ENCODE data around the gene MYO5A. TPM values are rescaled to one million over a fixed set of nuclear protein-coding genes. Genes with fewer than 3 reads are reported as not detected.

The MYO5A gene
- total RNA-seq, 2 donors from 2014 or later: 2.6 to 6.0 TPM

DNA sequence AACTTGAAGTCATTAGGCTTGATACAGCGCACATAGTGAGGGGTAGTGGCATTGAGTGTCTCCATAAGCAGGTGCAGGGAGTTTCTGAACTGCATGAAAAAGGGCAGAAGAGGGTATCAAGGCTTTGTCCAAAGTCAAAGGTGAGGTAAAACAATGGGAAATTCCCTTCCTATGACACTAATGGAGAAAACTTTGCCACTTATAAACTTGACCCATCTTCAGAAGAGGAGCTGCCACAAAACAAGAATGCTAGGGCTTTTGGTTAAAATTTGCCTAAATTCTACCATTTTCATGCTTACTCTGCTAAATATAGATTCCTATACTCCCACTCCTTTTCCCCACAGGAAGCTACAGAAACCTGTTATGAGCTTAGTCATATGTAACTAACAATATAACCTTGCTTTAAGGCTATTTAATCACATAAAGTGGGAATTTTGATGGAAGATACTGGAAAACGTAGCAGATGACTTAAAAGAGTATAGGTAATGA, 145.5 kb downstream of the MYO5A start:
- no peak for TF ChIP-seq CTCF (IDR thresholded peaks at IDR 0.05)
- Histone ChIP-seq H3K9me3 (no peaks in the 10 kb centered on the region), H3K9ac (ENCODE audit: low read depth in 2 of 2, low read length in 2 of 2) (no peak overlapping the region), H3K36me3 (no peaks in the 10 kb centered on the region), H3K4me1 (no peaks in the 10 kb centered on the region), H3K27me3 (no peaks in the 10 kb centered on the region), H3K27ac (no peak overlapping the region), H3K4me3 (no peak overlapping the region)
- no peak for DNase-seq
- intact Hi-C loops (cut with DNase I): no loop called here

DNA sequence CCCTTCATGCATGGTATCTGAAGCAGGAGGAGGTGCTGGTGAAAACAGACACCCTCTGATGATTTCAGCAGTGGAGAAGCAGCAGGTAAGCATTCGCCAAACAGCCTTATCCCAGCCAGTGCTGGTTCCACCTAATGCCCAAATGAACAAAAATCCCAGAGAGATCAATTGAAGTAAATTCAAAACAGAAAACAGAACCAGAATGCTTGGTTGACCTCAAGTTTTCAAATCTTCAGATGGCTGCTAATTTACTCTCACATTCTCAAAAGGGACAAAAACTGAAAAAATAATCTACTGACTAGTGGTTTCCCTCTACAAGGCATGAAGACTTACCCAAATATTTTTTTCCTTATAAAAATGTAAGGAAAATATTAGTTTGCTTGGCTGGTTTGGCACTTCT, 146.0 kb downstream of the MYO5A start:
- Histone ChIP-seq H3K36me3 (no peaks in the 10 kb centered on the region), H3K4me1 (no peaks in the 10 kb centered on the region), H3K9me3 (no peaks in the 10 kb centered on the region), H3K27me3 (no peaks in the 10 kb centered on the region), H3K27ac (no peak overlapping the region), H3K9ac (ENCODE audit: low read depth in 2 of 2, low read length in 2 of 2) (no peak overlapping the region), H3K4me3 (no peak overlapping the region)
- intact Hi-C loops (cut with DNase I): no loop called here
- TF ChIP-seq CTCF (IDR thresholded peaks at IDR 0.05): no peak
- no peak for DNase-seq

- no peak for DNase-seq
- TF ChIP-seq CTCF (IDR thresholded peaks at IDR 0.05): no peak
- intact Hi-C loops (cut with DNase I): no loop called here
- Histone ChIP-seq H3K4me1 (no peaks in the 10 kb centered on the region), H3K9ac (ENCODE audit: low read depth in 2 of 2, low read length in 2 of 2) (no peak overlapping the region), H3K4me3 (no peak overlapping the region), H3K9me3 (no peaks in the 10 kb centered on the region), H3K36me3 (no peaks in the 10 kb centered on the region), H3K27me3 (no peaks in the 10 kb centered on the region), H3K27ac (no peak overlapping the region)
Observed at GRCh38 chr15:52379395-52380106, 149.1 kb downstream of the MYO5A start.

GRCh38 chr15:52378746-52379394, 149.8 kb downstream of the MYO5A start:
- DNase-seq: no peak
- intact Hi-C loops (cut with DNase I): no loop called here
- Histone ChIP-seq H3K4me1 (no peaks in the 10 kb centered on the region), H3K36me3 (no peaks in the 10 kb centered on the region), H3K27me3 (no peaks in the 10 kb centered on the region), H3K9me3 (no peaks in the 10 kb centered on the region), H3K27ac (no peak overlapping the region), H3K9ac (ENCODE audit: low read depth in 2 of 2, low read length in 2 of 2) (no peak overlapping the region), H3K4me3 (no peak overlapping the region)
- no peak for TF ChIP-seq CTCF (IDR thresholded peaks at IDR 0.05)

- intact Hi-C loops (cut with DNase I): no loop called here
- TF ChIP-seq CTCF (IDR thresholded peaks at IDR 0.05): no peak
- Histone ChIP-seq H3K36me3 (no peaks in the 10 kb centered on the region), H3K27ac (no peak overlapping the region), H3K4me1 (no peaks in the 10 kb centered on the region), H3K9ac (ENCODE audit: low read depth in 2 of 2, low read length in 2 of 2) (no peak overlapping the region), H3K27me3 (no peaks in the 10 kb centered on the region), H3K4me3 (no peak overlapping the region), H3K9me3 (no peaks in the 10 kb centered on the region)
- peak; percentile 26 for DNase-seq
Observed at GRCh38 chr15:52370010-52370409, 158.7 kb downstream of the MYO5A start.
